ENCODE measurements around the gene STRADA. TPM values are rescaled to one million over a fixed set of nuclear protein-coding genes. Genes with fewer than 3 reads are reported as not detected.
A peak's percentile ranks its signal among the peaks of the same experiment; 100 is the strongest.

STRADA gene
- total and polyA plus RNA-seq, 9 of the 15 experiments (the other 6 are each of a cell fraction or from before 2014, with no cell fraction given) = 6.6 to 33.0 (median 20.5) TPM

DNA sequence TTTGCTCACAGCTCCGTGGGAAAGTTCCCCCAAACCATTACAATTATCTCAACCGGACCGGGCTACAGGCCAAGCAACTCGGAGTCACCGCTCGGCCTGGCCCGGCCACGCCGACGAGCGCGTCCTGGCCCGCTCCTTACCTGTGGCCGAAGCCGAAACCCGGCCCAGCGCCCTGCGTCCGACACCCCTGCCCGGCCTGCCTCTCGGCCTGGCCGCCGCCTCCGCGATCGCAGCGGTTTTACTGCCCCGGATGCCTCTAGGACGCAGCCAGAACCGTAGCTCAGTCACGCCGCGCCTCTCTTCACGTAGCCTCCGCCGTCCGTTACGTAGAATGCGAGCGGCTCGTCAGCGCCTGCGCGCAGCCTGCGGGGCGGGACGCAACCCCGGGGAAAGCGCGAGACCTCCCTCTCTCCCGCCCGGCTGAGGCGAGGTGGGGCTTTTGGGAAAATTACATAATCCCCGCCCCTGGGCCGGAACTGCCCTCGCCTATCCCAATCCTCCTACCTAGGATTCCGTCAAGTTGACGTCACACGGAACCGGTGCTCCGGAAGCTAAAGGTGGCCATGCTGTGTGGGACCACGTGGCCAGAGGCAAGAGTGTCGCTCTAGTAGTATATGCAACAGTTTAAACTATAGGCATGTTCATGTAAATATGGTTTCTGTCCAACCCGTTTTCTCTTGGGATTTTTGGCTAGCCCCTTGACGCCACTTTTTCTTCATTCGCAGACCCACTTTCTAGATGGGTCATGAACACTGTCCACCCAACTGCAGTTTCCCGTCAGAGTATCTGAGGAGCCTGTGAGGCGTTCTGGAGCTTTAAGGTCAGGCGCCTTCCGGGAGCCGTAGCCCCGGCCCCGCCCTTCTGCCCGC, 31.9 kb upstream of the STRADA start, which contains the start of gene CCDC47 (continued):
- TF ChIP-seq MEIS2 (IDR thresholded peaks at IDR 0.05; ENCODE audit: partially characterized antibody) (peak; percentile 8), NFRKB (IDR thresholded peaks at IDR 0.05; ENCODE audit: low read depth) (peak; percentile 92), RB1 (IDR thresholded peaks at IDR 0.05; ENCODE audit: low read depth) (peak; percentile 70), KLF1 (tag; IDR thresholded peaks at IDR 0.05) (peak; percentile 64), ZBTB49 (CRISPR knock-in tag; IDR thresholded peaks at IDR 0.05; ENCODE audit: borderline replicate concordance) (no peak), RFX5 (IDR thresholded peaks at IDR 0.05; ENCODE audit: low read depth, low read length) (peak; percentile 46; the same call in 1 of the 2 replicates), TCF7L2 (IDR thresholded peaks at IDR 0.05; ENCODE audit: low read depth, low read length) (no peak), KAT8 (IDR thresholded peaks at IDR 0.05; ENCODE audit: low read depth) (no peak), PKNOX1 (IDR thresholded peaks at IDR 0.05) (peak; percentile 75), ZNF12 (CRISPR knock-in tag; IDR thresholded peaks at IDR 0.05) (peak; percentile 85), ZNF143 (CRISPR knock-in tag; IDR thresholded peaks at IDR 0.05) (0 out of 2 replicates have a peak, but pooled peaks have one; percentile 2), FOXP1 (CRISPR knock-in tag; IDR thresholded peaks at IDR 0.05) (peak; percentile 37; the same call in 1 of the 2 replicates), HINFP (tag; conservative IDR thresholded peaks at IDR 0.05; ENCODE audit: low read depth) (no peak)
- TF ChIP-seq, protein P1, sequence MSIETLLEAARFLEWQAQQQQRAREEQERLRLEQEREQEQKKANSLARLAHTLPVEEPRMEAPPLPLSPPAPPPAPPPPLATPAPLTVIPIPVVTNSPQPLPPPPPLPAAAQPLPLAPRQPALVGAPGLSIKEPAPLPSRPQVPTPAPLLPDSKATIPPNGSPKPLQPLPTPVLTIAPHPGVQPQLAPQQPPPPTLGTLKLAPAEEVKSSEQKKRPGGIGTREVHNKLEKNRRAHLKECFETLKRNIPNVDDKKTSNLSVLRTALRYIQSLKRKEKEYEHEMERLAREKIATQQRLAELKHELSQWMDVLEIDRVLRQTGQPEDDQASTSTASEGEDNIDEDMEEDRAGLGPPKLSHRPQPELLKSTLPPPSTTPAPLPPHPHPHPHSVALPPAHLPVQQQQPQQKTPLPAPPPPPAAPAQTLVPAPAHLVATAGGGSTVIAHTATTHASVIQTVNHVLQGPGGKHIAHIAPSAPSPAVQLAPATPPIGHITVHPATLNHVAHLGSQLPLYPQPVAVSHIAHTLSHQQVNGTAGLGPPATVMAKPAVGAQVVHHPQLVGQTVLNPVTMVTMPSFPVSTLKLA (conservative IDR thresholded peaks at IDR 0.05) = peak; percentile 100
- TF ChIP-seq, protein P2, sequence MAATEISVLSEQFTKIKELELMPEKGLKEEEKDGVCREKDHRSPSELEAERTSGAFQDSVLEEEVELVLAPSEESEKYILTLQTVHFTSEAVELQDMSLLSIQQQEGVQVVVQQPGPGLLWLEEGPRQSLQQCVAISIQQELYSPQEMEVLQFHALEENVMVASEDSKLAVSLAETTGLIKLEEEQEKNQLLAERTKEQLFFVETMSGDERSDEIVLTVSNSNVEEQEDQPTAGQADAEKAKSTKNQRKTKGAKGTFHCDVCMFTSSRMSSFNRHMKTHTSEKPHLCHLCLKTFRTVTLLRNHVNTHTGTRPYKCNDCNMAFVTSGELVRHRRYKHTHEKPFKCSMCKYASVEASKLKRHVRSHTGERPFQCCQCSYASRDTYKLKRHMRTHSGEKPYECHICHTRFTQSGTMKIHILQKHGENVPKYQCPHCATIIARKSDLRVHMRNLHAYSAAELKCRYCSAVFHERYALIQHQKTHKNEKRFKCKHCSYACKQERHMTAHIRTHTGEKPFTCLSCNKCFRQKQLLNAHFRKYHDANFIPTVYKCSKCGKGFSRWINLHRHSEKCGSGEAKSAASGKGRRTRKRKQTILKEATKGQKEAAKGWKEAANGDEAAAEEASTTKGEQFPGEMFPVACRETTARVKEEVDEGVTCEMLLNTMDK (IDR thresholded peaks at IDR 0.05; ENCODE audit: borderline replicate concordance, insufficient read depth, low read depth, low read length, poor library complexity, severe bottlenecking) = no peak
- TF ChIP-seq, protein P3, sequence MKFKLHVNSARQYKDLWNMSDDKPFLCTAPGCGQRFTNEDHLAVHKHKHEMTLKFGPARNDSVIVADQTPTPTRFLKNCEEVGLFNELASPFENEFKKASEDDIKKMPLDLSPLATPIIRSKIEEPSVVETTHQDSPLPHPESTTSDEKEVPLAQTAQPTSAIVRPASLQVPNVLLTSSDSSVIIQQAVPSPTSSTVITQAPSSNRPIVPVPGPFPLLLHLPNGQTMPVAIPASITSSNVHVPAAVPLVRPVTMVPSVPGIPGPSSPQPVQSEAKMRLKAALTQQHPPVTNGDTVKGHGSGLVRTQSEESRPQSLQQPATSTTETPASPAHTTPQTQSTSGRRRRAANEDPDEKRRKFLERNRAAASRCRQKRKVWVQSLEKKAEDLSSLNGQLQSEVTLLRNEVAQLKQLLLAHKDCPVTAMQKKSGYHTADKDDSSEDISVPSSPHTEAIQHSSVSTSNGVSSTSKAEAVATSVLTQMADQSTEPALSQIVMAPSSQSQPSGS (CRISPR knock-in tag; IDR thresholded peaks at IDR 0.05) = no peak; the same call in 1 of the 2 replicates

Data from K562 (cell line).